T-helper 1 cell (primary cell): ENCODE results near the gene GFM1.
"Not testable (repeated sequence)": the region's sequence is repeated elsewhere in the genome, so short reads cannot be mapped to it uniquely, and the experiment has no call there.

Experiments used
- DNase-seq, 5 donors: peaks; one replicate each; pipeline ENCODE4 v3.0.0-alpha.2; 2012 to 2020

The GFM1 gene

DNA sequence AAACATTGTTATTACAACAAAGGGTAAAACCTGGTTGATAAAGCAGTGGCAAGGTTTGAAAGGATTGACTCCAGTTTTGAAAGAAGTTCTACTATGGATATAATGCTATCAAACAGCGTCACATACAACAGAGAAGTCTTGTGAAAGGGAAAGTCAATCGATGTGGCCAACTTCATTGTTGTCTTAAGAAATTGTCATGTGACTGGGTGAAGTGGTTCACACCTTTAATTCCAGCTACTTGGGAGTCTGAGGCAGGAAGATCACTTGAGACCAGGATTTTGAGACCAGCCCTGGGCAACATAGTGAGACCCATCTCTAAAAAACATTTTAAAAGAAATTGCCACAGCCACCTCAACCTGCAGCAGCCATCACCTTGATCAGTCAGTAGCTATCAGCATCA lies 34.4 kb downstream of the GFM1 start:
- no peak for DNase-seq

GRCh38 chr3:158679547-158680000 lies 35.2 kb downstream of the GFM1 start:
- no peak for DNase-seq

- no peak for DNase-seq
These were observed 36.5 kb downstream of the GFM1 start for GRCh38 chr3:158680861-158681260.

- DNase-seq: no peak
These were observed 39.1 kb downstream of the GFM1 start for GRCh38 chr3:158683230-158683962.

- no peak for DNase-seq
These were observed 40.8 kb downstream of the GFM1 start for GRCh38 chr3:158685159-158685558.

DNA sequence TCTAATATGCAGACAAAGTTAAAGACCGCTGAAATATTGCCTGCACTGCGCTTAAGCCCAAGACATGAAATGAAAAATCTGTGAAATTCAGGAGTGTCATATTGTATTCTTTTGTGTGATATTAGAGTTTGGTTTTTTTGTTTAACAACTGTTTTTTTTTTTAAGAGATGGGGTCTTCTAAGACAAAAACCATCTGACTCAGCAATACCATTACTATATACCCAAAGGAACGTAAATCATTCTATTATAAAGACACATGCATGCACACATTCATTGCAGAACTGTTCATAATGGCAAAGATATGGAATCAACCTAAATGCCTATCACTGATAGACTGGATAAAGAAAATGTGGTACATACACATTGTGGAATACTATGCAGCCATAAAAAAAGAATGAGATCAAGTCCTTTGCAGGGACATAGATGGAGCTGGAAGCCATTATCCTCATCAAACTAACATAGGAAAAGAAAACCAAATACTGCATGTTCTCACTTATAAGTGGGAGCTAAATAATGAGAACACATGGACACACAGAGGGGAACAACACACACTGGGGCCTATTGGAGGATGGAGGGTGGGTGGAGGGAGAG lies 49.6 kb downstream of the GFM1 start:
- not testable (repeated sequence) for DNase-seq

- no peak for DNase-seq
These were observed 52.3 kb downstream of the GFM1 start for GRCh38 chr3:158696618-158697017.

DNA sequence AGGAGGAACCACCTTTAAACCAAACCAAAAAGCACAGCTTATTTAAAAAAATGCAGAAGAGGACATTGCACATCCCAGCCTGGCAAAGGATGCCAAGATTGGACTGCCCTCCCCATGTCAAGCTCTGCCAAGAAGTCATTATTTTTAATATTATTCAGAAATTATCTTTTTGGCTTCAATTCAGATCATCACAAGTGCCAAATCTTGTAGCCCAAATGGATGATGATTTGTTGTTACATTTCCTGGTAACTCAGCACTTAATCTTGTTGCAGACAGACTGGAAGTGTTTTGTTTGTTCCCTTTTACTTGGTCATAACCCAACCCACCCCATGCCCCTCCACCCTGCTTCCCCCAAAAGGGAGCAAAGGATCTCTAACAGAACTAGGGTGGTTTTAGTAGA lies 56.2 kb downstream of the GFM1 start:
- no peak for DNase-seq

GRCh38 chr3:158701420-158702065 lies 57.2 kb downstream of the GFM1 start:
- no peak for DNase-seq

- no peak for DNase-seq
These were observed 58.6 kb downstream of the GFM1 start for GRCh38 chr3:158702815-158703481.

- no peak for DNase-seq
These were observed 59.2 kb downstream of the GFM1 start for GRCh38 chr3:158703566-158703965.

- DNase-seq: no peak
These were observed 65.3 kb downstream of the GFM1 start for GRCh38 chr3:158709666-158710083.

DNA sequence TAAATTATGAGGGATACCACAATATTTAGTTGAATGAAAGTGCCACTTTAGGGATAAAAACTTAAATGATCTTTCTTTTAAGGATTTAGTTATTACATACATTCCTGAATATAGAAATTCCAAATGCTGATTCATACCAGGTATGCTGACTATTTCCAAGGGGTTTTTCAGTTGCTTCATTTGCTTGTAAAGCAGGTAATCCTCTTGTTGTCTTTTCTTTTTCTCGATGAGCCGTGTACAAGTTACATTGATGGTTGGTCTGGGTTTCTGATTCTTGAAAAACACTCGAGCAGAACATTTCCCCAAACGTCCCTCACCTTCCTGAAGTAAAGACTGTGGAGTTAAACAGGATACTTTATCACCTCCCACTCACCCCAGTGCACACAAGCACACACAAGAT lies 66.3 kb downstream of the GFM1 start:
- no peak for DNase-seq

DNA sequence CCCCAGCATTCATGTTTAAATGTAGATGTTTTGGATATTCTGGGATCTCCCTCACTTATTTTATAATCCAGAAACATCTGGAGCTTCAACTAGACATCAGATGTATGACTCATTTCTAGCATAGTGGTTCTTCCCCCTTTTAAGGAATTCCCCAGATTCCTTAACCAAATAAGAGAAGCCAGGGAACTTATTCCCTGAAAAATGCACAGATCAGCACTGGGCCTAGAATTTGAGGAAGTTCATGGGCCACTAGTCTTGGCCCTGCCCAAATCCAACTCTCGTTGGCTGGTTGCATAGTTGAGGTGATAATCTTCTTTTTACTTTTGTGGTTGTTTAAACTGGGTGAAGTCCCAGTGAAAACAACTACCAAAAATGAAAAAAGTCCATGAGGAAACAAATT lies 67.6 kb downstream of the GFM1 start:
- DNase-seq: no peak

DNA sequence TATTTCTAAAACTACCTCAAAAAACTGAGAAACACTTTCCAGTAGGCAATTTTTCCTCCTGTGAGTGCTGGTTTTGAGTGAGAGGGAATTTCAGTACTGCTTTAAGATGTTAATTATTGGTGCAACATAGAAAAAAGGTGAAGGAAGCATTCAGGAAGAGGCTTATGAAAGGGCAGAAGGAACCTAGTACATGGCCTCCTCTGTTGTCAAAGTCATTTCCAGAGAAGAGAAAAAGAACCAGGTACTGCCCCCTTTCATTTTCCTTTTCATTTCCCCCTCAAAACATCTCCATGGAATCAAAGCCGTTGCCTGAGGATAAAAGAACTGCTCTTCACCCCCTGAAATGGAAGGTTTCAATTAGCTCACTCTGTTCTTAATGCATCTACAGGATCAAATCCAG lies 68.1 kb downstream of the GFM1 start:
- DNase-seq: no peak

- peak in 1 of 5 donors; percentile 33 for DNase-seq
These were observed 68.8 kb downstream of the GFM1 start for GRCh38 chr3:158713094-158713499.

DNA sequence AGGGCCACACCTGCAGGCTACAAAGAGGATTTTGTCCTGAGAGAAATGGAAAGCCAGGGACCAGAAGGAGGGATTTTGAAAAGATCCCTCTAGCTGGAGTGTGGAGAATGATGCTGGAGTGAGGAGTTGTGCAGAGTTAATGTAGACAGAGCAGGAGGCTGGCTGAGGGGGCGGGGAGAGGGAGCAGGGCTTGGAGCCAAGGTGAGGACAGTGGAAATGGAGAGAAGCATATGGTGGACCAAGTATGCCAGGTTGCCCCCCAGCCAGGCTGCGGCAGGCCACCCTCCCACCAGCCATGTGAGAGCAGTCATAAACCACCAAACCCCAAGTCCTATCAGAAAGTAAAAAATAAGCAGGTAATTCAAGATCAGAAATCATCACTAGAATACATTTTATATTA lies 73.2 kb downstream of the GFM1 start:
- no peak for DNase-seq

DNA sequence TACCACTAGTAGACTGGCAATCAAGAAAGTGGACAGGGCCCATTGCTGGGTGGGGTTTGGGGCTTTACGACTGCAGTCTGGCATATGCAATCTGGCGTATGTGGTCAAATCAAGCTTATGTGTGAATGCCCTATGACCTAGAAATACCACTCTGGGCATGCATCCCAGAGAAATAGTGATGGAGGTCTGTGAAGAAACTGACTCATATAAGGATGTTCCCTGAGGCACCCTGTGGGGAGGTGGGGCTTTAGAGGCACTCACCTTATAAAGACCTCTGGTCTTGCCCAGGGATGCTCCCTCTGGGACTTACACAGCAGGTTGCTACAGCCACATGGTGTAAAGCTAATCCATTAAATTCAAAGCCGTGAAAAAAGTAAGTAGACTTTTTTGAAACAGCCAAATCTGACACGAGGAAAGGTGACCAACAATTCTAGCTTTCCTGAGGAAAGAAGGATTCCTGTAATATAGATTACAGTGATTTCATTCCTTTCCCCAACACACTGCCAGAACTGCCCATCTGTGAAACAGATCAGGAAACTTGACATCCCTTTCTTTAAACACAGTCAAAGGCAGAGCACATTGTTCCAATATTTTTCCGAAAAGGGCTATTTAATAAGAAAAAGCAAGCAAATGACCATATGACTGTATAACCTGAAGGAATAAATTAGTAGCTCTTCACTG lies 74.3 kb downstream of the GFM1 start:
- DNase-seq: no peak

GRCh38 chr3:158722108-158722507 lies 77.8 kb downstream of the GFM1 start:
- no peak for DNase-seq

- no peak for DNase-seq
These were observed 79.7 kb downstream of the GFM1 start for GRCh38 chr3:158723991-158724390.

GRCh38 chr3:158725348-158726011 lies 81.2 kb downstream of the GFM1 start:
- DNase-seq: no peak
